GM12801 (cell line): Measurements from ENCODE around the gene FLAD1.

ENCODE experiments used
- TF ChIP-seq, protein P1 (sequence below): IDR thresholded peaks from one replicate; pipeline ENCODE4 v1.5.1; 2011; ENCODE audit warnings: control low read depth; ENCODE audit not compliant: insufficient read length; ENCODE audit errors: extremely low read depth

The FLAD1 gene

DNA sequence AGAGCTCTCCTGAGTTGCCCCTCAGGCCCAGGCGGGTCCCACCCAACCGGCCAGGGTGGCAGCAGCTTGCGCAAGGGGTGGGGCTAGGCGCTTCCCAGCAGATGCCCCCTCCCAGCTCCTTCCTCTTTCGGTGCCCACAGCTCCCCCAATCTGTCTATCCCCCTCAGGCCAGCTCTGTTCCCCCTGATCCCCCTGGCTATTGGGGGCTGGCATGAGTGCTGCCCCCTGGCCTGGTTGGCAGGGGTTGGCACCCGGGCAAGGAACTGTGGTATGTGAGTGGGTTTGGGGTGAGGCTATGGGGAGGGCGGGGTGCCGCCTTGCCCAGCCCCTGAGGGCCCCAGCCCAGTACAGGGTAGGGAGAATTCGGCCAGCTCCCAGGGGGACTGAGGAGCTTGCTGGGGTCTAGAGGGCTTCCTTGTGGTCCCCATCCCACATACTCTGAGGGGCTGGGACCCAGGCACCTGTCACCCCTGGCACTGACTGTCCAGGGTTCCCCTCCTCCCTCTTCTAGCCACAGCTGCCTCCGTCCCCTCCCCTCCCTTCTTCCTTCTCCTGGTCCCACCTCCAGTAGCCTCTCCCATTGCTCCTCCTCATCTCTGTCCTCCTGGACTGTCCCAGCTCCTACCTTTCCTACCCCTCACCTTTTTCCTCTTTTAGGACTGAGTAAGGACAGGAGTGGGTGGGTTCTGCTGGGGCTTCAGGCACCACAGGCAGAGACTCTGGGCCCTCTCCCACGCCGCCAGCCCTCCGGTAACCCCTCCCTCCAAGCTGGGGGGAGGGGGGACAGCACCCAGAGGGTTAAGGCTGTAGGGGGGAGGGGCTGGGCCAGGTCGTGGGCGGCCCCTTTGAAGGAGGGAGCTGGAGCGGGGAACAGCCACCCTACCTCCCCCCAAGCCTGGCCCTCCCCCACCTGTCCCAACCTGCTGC lies 25.1 kb downstream of the FLAD1 start:
- TF ChIP-seq, protein P1, sequence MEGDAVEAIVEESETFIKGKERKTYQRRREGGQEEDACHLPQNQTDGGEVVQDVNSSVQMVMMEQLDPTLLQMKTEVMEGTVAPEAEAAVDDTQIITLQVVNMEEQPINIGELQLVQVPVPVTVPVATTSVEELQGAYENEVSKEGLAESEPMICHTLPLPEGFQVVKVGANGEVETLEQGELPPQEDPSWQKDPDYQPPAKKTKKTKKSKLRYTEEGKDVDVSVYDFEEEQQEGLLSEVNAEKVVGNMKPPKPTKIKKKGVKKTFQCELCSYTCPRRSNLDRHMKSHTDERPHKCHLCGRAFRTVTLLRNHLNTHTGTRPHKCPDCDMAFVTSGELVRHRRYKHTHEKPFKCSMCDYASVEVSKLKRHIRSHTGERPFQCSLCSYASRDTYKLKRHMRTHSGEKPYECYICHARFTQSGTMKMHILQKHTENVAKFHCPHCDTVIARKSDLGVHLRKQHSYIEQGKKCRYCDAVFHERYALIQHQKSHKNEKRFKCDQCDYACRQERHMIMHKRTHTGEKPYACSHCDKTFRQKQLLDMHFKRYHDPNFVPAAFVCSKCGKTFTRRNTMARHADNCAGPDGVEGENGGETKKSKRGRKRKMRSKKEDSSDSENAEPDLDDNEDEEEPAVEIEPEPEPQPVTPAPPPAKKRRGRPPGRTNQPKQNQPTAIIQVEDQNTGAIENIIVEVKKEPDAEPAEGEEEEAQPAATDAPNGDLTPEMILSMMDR: no peak

DNA sequence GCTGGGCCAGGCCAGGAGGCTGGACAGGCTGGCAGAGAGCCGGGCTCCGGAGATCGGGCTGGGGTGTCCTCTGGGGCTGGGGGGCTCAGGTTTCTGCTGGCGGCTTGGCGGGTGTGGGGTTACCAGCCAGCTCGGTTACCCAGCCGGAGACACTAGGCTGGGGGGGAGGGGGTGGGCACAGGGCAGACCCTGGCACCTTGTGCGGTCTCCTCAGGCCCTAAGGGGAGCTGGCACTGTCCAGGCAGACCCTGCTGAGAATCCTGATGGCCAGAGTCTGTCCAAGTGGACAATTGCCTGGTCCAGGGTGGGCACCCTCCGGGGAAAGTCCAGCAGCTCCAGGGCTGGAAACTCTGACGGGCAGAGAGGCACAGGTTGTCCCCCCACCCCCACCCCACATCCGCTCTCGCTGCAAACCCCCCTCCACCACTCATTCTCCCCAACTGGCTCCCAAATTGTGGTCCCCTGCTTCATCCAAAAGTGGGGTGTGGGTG lies 26.1 kb downstream of the FLAD1 start:
- TF ChIP-seq, protein P1: no peak

DNA sequence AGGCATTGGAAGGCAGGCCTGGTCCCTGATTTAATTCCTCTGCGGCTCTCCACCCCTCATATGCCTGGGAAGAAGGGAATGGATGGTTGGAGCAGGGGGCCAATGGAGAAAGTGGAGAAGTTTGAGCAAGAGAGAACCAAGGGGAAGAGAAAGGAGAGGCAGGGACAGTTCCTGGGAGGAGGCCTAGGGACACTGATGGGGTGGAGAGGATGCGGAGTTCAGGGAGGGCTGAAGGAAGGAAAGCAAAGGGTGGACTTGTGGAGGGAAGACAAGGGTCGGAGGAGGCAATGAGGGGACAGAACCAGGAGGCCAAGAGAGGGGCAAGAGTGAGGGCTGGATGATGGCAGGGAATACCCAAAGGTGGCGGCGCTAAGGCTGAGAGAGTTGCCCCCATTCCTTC lies 26.6 kb downstream of the FLAD1 start:
- TF ChIP-seq, protein P1: no peak

DNA sequence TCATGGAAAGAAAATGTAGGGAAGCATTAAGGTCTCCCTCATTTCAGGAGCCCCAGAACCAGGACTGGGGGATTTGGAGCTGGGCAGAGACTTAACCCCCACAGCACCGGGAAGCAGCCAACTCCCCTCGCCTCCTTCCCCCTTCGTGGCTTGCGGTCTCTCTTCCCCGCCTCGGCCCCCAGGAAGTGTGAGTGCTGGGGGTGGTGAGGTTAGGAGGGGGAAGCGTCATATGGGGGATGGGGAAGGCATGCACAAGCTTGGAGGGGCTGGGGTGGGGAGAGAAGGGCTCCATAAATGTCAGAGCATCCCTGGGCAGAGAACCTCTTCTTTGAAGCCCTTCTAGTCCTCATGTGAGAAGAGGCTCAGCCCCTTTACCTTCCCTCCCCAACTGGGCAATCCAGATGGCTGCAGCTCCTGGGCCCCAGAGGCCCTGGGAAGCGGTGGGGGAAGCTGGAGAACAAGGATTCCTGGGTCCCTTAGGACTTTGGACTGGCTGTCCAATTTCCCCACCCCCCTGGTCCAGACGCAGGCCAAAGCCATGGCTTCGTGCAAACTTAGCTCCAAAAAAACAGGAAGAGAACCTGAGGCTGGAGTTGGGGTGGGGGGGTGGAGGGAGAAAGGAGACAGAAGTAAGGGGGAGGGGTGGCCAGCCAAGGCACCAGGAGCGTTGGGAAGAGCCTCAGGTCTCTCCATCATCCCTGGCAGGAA lies 27.2 kb downstream of the FLAD1 start:
- TF ChIP-seq, protein P1: no peak

DNA sequence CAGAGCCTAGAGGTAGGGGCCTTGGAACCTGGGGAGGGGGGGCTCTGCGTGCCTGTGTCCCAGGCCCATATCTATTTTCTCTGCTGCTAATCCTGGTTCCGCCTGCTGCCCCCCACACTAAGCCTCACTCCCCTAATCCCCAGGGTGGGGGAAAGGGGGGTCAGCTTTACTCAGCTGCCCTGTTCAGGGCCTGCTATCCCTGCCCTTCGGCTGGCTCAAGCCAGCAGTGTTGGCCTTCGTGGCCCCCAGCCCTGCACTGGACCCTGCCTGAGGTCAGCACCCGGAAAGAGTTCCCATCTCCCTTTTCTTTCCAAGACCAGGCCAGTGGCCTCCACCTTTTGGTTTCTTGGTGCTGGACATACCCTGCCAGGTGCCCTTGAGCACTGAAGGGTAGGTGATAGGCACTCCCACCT lies 27.9 kb downstream of the FLAD1 start:
- TF ChIP-seq, protein P1: no peak

DNA sequence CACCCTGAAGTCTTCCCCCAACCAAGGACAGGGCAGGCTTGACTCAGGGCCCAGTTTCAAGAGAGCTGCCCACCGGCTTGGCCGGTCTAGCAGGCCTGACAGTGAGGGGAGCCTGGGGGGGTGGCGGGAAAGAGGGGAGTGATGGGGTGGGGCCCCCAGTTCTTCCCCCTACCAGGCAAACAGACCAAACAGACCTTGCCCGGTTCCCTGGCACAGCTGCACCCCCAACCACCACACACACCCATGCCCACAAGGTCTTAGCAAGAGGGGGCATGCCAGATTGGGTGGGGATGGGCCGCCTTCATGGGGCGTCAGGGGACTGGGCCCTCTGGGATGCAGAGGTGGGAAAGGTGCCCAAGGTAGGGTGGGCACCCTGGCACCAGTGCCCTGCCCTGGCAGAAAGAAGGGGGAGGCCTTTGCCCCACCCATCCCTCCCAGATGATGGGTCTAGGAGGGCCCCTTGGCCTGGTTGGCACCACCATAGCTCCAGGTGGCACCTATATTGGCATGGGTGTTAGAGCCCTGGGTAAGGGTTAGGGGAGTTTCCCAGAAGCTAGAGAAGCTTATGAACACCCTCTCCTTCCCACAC lies 28.4 kb downstream of the FLAD1 start:
- TF ChIP-seq, protein P1: no peak

DNA sequence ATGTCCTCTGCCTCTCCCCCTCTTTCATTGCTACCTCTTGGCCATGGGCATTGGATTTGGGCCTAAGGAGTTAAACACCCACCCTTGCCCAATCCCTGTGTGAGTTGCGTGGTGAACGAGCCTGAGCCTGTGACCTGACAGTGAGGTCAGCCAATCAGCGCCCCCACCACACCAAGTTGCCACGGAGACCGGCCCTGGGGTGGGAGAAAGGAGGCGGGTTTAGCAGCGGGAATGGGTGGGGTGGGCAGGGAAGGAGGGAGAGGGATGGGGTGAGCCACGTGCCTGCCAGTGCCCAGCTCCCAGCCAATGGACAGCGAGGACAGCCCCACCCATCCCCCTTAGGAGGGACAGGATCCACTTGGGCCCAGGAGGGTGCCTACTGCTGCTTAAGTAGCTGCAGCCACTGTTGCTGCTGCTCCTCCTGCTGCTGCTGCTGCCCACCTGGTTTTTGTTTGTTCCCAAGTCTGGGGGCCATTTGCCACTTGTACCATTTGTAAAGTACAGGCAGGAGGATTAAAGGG lies 28.9 kb downstream of the FLAD1 start:
- TF ChIP-seq, protein P1: no peak
